Caco-2 (cell line): ENCODE results near the gene TICAM2. TPM values are rescaled to one million over a fixed set of nuclear protein-coding genes. Genes with fewer than 3 reads are reported as not detected.

ENCODE experiments used
- BruUV-seq: library from RNA; stranded (reverse); fragments of 400-500 nt; replicated peaks from 2 replicates; lab custom pipeline; 2021; lab: Mats Ljungman, UMichigan
- CTCF ChIA-PET: fragments of 300-600 bp; sonication (Branson Sonifier 250); formaldehyde crosslinking; loops from one replicate; lab custom pipeline; 2022; ENCODE audit warnings: antibody characterized with exemption; lab: Charles Lee
- POLR2A ChIA-PET: fragments of 300-600 bp; sonication (Branson Sonifier 250); formaldehyde crosslinking; loops from one replicate; lab custom pipeline; 2022; ENCODE audit warnings: antibody characterized with exemption; lab: Charles Lee
- DNase-seq, 2 experiments: peaks; one replicate each; pipeline versions ENCODE4 v3.0.0 to v3.0.0-alpha.2; 2020 to 2022
- H3K27me3 ChIP-seq: replicated peaks from 2 replicates; pipeline ENCODE4 v1.6.0; 2011; ENCODE audit warnings: low read length; ENCODE audit not compliant: control insufficient read depth, insufficient read depth
- H3K36me3 ChIP-seq: 2 replicates; pipeline ENCODE4 v1.5.1; 2011; ENCODE audit warnings: low read length; ENCODE audit not compliant: control insufficient read depth, insufficient read depth
- H3K4me1 ChIP-seq: fragments of 250-450 bp; sonication (Bioruptor Pico); 2 replicates; pipeline ENCODE4 v1.5.1; 2020; ENCODE audit warnings: mild to moderate bottlenecking
- H3K4me3 ChIP-seq: 2 replicates; pipeline ENCODE4 v1.5.1; 2011; ENCODE audit warnings: low read depth, mild to moderate bottlenecking, control low read depth, low read length
- H3K9me3 ChIP-seq: fragments of 250-450 bp; sonication (Bioruptor Pico); 2 replicates; pipeline ENCODE4 v1.5.1; 2020; ENCODE audit warnings: mild to moderate bottlenecking, moderate library complexity
- H3K27ac Mint-ChIP-seq: one replicate; pipeline ENCODE4 v1.8.0; 2022; ENCODE audit warnings: mixed read lengths; ENCODE audit not compliant: unreplicated experiment
- H3K27me3 Mint-ChIP-seq: one replicate; pipeline ENCODE4 v1.8.0; 2022; ENCODE audit warnings: mixed read lengths; ENCODE audit not compliant: insufficient read depth, unreplicated experiment
- H3K36me3 Mint-ChIP-seq: one replicate; pipeline ENCODE4 v1.8.0; 2022; ENCODE audit warnings: mild to moderate bottlenecking, mixed read lengths; ENCODE audit not compliant: insufficient read depth, unreplicated experiment
- H3K4me1 Mint-ChIP-seq: one replicate; pipeline ENCODE4 v1.8.0; 2022; ENCODE audit warnings: low read depth, mixed read lengths; ENCODE audit not compliant: unreplicated experiment
- H3K4me3 Mint-ChIP-seq: one replicate; pipeline ENCODE4 v1.8.0; 2022; ENCODE audit warnings: mild to moderate bottlenecking, moderate library complexity, mixed read lengths; ENCODE audit not compliant: unreplicated experiment
- H3K9me3 Mint-ChIP-seq: one replicate; pipeline ENCODE4 v1.8.0; 2022; ENCODE audit warnings: mixed read lengths; ENCODE audit not compliant: unreplicated experiment
- intact Hi-C: fragments of 100-400 bp; cut with micrococcal nuclease; formaldehyde crosslinking; loops from one replicate; pipeline ENCODE4 v1.10.0; 2022; ENCODE audit not compliant: unreplicated experiment
- total RNA-seq: library from RNA; stranded (reverse); gene quantifications from 2 replicates; pipeline ENCODE4 v1.2.3, GENCODE V29; 2022
- TF ChIP-seq, protein P1 (sequence below), 2 experiments: fragments of 200-600 bp in 1 of 2; IDR thresholded peaks; 1 replicate in 1 of 2; 2 replicates in 1 of 2; pipeline versions ENCODE4 v1.5.1 to v1.8.0; 2011 to 2022; ENCODE audit warnings: antibody characterized with exemption in 1 of 2, control low read depth in 1 of 2, inconsistent platforms in 1 of 2, low read depth in 1 of 2, low read length in 1 of 2, mild to moderate bottlenecking in 1 of 2, moderate library complexity in 1 of 2; ENCODE audit not compliant: insufficient read depth in 1 of 2, severe bottlenecking in 1 of 2, unreplicated experiment in 1 of 2

TICAM2 gene
- total RNA-seq, 1 experiment from 2014 or later = 0.91 TPM

DNA sequence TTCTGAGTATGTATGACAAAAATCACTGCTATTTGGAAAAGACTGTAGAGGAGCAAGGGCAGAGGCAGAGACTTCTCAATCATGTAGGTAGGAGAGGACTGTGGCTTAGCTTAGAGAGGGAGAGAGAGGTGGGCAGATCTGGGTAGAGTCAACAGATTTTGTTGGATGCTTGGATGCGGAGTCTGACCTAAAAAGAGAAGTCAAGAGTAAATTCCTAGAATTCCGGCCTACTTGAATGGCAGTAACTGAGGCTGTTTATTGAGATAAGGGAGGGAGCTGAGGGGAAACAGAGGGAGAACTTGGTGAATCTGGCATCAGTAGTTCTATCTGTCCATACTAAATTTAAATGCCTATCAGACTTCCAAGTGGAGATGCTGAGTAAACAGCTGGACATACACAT lies 2.4 kb downstream of the TICAM2 start:
- DNase-seq = no peak
- H3K36me3 ChIP-seq = no peaks in the 10 kb centered on the region
- no TSS peak for BruUV-seq
- ChIA-PET POLR2A (no interaction called here), CTCF (interaction anchor here (0.5 kb wide), 1 partner anchor 315 kb away, joined by 3 read pairs; no protein-coding TSS in a partner anchor)
- H3K4me3 ChIP-seq = no peak overlapping the region
- no peaks in the 10 kb centered on the region for H3K9me3 ChIP-seq
- H3K27me3 ChIP-seq = no peaks in the 10 kb centered on the region
- H3K4me1 ChIP-seq = no peaks in the 10 kb centered on the region
- Mint-ChIP-seq H3K4me3 (no peak overlapping the region), H3K36me3 (peaks cover 15% of the 10 kb centered on the region), H3K27me3 (no peaks in the 10 kb centered on the region), H3K4me1 (peaks cover 13% of the 10 kb centered on the region), H3K27ac (no peak overlapping the region), H3K9me3 (no peaks in the 10 kb centered on the region)
- intact Hi-C loops = no loop called here
- TF ChIP-seq, protein P1, sequence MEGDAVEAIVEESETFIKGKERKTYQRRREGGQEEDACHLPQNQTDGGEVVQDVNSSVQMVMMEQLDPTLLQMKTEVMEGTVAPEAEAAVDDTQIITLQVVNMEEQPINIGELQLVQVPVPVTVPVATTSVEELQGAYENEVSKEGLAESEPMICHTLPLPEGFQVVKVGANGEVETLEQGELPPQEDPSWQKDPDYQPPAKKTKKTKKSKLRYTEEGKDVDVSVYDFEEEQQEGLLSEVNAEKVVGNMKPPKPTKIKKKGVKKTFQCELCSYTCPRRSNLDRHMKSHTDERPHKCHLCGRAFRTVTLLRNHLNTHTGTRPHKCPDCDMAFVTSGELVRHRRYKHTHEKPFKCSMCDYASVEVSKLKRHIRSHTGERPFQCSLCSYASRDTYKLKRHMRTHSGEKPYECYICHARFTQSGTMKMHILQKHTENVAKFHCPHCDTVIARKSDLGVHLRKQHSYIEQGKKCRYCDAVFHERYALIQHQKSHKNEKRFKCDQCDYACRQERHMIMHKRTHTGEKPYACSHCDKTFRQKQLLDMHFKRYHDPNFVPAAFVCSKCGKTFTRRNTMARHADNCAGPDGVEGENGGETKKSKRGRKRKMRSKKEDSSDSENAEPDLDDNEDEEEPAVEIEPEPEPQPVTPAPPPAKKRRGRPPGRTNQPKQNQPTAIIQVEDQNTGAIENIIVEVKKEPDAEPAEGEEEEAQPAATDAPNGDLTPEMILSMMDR (IDR thresholded peaks at IDR 0.05; ENCODE audit: insufficient read depth in 1 of 2, low read depth in 1 of 2, low read length in 1 of 2, severe bottlenecking in 1 of 2, unreplicated experiment in 1 of 2) = no peak

GRCh38 chr5:115599502-115599901 lies 2.8 kb downstream of the TICAM2 start:
- H3K36me3 ChIP-seq = no peaks in the 10 kb centered on the region
- TF ChIP-seq, protein P1 (IDR thresholded peaks at IDR 0.05; ENCODE audit: insufficient read depth in 1 of 2, low read depth in 1 of 2, low read length in 1 of 2, severe bottlenecking in 1 of 2, unreplicated experiment in 1 of 2) = no peak
- no TSS peak for BruUV-seq
- CTCF ChIA-PET = no interaction called here
- Mint-ChIP-seq H3K4me3 (no peak overlapping the region), H3K27ac (no peak overlapping the region), H3K4me1 (peaks cover 13% of the 10 kb centered on the region), H3K36me3 (peaks cover 14% of the 10 kb centered on the region), H3K27me3 (no peaks in the 10 kb centered on the region), H3K9me3 (no peaks in the 10 kb centered on the region)
- no peaks in the 10 kb centered on the region for H3K9me3 ChIP-seq
- POLR2A ChIA-PET = no interaction called here
- DNase-seq = peak in 1 of 2 experiments; percentile 3
- no peaks in the 10 kb centered on the region for H3K4me1 ChIP-seq
- no peaks in the 10 kb centered on the region for H3K27me3 ChIP-seq
- intact Hi-C loops = no loop called here
- no peak overlapping the region for H3K4me3 ChIP-seq

GRCh38 chr5:115594128-115595047 lies 7.9 kb downstream of the TICAM2 start:
- BruUV-seq = no TSS peak
- CTCF ChIA-PET = no interaction called here
- DNase-seq = no peak
- TF ChIP-seq, protein P1 (IDR thresholded peaks at IDR 0.05; ENCODE audit: insufficient read depth in 1 of 2, low read depth in 1 of 2, low read length in 1 of 2, severe bottlenecking in 1 of 2, unreplicated experiment in 1 of 2) = no peak
- Histone ChIP-seq H3K4me3 (no peak overlapping the region), H3K9me3 (no peaks in the 10 kb centered on the region), H3K36me3 (no peaks in the 10 kb centered on the region), H3K4me1 (no peaks in the 10 kb centered on the region), H3K27me3 (no peaks in the 10 kb centered on the region)
- no peaks in the 10 kb centered on the region for H3K36me3 Mint-ChIP-seq
- H3K4me3 Mint-ChIP-seq = no peak overlapping the region
- intact Hi-C loops = no loop called here
- H3K4me1 Mint-ChIP-seq = no peaks in the 10 kb centered on the region
- POLR2A ChIA-PET = no interaction called here
- H3K9me3 Mint-ChIP-seq = no peaks in the 10 kb centered on the region
- H3K27me3 Mint-ChIP-seq = no peaks in the 10 kb centered on the region
- H3K27ac Mint-ChIP-seq = no peak overlapping the region
